ENCODE measurements around the gene THAP4. TPM values are rescaled to one million over a fixed set of nuclear protein-coding genes. Genes with fewer than 3 reads are reported as not detected.
"Not testable (repeated sequence)": the region's sequence is repeated elsewhere in the genome, so short reads cannot be mapped to it uniquely, and the experiment has no call there.

Gene THAP4
- total RNA-seq, 4 donors from 2014 or later = 46.4 to 56.2 (median 51.2) TPM

- no peak overlapping the region for H3K27ac ChIP-seq
- H3K36me3 ChIP-seq = peaks cover 14% of the 10 kb centered on the region
- TF ChIP-seq CTCF (IDR thresholded peaks at IDR 0.05) = no peak
- no peak for TF ChIP-seq POLR2A (IDR thresholded peaks at IDR 0.05)
- TF ChIP-seq POLR2AphosphoS5 (IDR thresholded peaks at IDR 0.05) = no peak
- TF ChIP-seq EP300 (IDR thresholded peaks at IDR 0.05) = no peak
- H3K27me3 ChIP-seq = no peaks in the 10 kb centered on the region
- no peak overlapping the region for H3K4me3 ChIP-seq
- 83% methylated on average over 7 of the region's 7 CpGs for WGBS
- no peak for DNase-seq (ENCODE audit: low spot score in 2 of 2)
- H3K9me3 ChIP-seq = no peaks in the 10 kb centered on the region
- H3K4me1 ChIP-seq = peaks cover 36% of the 10 kb centered on the region
Observed at GRCh38 chr2:241566468-241566867, 70.5 kb downstream of the THAP4 start.

- H3K27me3 ChIP-seq; H3K27ac ChIP-seq; DNase-seq (ENCODE audit: low spot score in 2 of 2); H3K4me3 ChIP-seq; H3K36me3 ChIP-seq; H3K9me3 ChIP-seq: not testable (repeated sequence)
- peaks cover 39% of the 10 kb centered on the region for H3K4me1 ChIP-seq
- 96% methylated on average over 11 of the region's 11 CpGs for WGBS
Observed at GRCh38 chr2:241566021-241566420, 70.9 kb downstream of the THAP4 start.

- 83% methylated on average over 10 of the region's 10 CpGs for WGBS
- no peak overlapping the region for H3K27ac ChIP-seq
- peaks cover 45% of the 10 kb centered on the region for H3K4me1 ChIP-seq
Observed at GRCh38 chr2:241565411-241565810, 71.5 kb downstream of the THAP4 start.

GRCh38 chr2:241564596-241565410, 72.2 kb downstream of the THAP4 start:
- no peaks in the 10 kb centered on the region for H3K27me3 ChIP-seq
- H3K27ac ChIP-seq = no peak overlapping the region
- peaks cover 51% of the 10 kb centered on the region for H3K4me1 ChIP-seq
- TF ChIP-seq CTCF (IDR thresholded peaks at IDR 0.05) = no peak
- no peak for TF ChIP-seq EP300 (IDR thresholded peaks at IDR 0.05)
- no peak for TF ChIP-seq POLR2A (IDR thresholded peaks at IDR 0.05)
- no peak for TF ChIP-seq POLR2AphosphoS5 (IDR thresholded peaks at IDR 0.05)
- DNase-seq (ENCODE audit: low spot score in 2 of 2) = peak in 1 of 2 donors; percentile 63
- H3K36me3 ChIP-seq = peaks cover 6% of the 10 kb centered on the region
- 55% methylated on average over 19 of the region's 36 CpGs for WGBS
- H3K4me3 ChIP-seq = no peak overlapping the region
- no peaks in the 10 kb centered on the region for H3K9me3 ChIP-seq

More at GRCh38 chr2:241565411-241565810, 71.5 kb downstream of the THAP4 start:
- Histone ChIP-seq H3K36me3 (peaks cover 9% of the 10 kb centered on the region), H3K9me3 (no peaks in the 10 kb centered on the region), H3K27me3 (no peaks in the 10 kb centered on the region), H3K4me3 (no peak overlapping the region)
- TF ChIP-seq POLR2AphosphoS5 (IDR thresholded peaks at IDR 0.05) (no peak), EP300 (IDR thresholded peaks at IDR 0.05) (no peak), CTCF (IDR thresholded peaks at IDR 0.05) (no peak), POLR2A (IDR thresholded peaks at IDR 0.05) (no peak)
- no peak for DNase-seq (ENCODE audit: low spot score in 2 of 2)

GRCh38 chr2:241563981-241564595, 72.9 kb downstream of the THAP4 start:
- peaks cover 4% of the 10 kb centered on the region for H3K27me3 ChIP-seq
- 72% methylated on average over 7 of the region's 23 CpGs for WGBS
- H3K9me3 ChIP-seq = no peaks in the 10 kb centered on the region
- H3K27ac ChIP-seq = no peak overlapping the region
- peaks cover 58% of the 10 kb centered on the region for H3K4me1 ChIP-seq
- peaks cover 4% of the 10 kb centered on the region for H3K36me3 ChIP-seq
- TF ChIP-seq POLR2AphosphoS5 (IDR thresholded peaks at IDR 0.05) (no peak), EP300 (IDR thresholded peaks at IDR 0.05) (no peak), CTCF (IDR thresholded peaks at IDR 0.05) (no peak), POLR2A (IDR thresholded peaks at IDR 0.05) (no peak)
- DNase-seq (ENCODE audit: low spot score in 2 of 2) = peak in 1 of 2 donors; percentile 60
- no peak overlapping the region for H3K4me3 ChIP-seq
